ENCODE data around the gene GGA2. TPM values are rescaled to one million over a fixed set of nuclear protein-coding genes. Genes with fewer than 3 reads are reported as not detected.
A peak's percentile ranks its signal among the peaks of the same experiment; 100 is the strongest.
"Not testable (repeated sequence)": the region's sequence is repeated elsewhere in the genome, so short reads cannot be mapped to it uniquely, and the experiment has no call there.

Gene GGA2
- polyA plus RNA-seq, 1 donor, result 165 TPM

- DNase-seq, result no peak
Observed at GRCh38 chr16:23478566-23478965, 31.7 kb downstream of the GGA2 start.

DNA sequence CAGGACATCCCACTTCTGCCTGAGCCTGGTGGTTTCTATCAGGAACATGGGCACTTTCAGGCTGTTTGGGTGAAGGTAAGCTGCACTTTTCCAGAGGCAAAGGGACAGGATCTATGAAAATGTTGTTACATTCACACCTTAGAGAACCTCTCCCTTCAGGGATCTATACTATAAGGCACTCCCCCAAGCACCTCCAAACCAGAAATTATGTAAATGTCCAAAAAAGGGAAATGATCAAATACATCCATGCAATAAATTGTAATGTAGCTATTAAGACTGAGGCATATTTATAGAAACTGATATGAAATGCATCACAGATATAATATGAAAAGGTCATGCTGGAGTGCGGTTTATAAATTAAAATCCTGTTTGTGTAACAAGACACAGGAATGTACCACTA lies 34.0 kb downstream of the GGA2 start:
- no peak for DNase-seq

DNA sequence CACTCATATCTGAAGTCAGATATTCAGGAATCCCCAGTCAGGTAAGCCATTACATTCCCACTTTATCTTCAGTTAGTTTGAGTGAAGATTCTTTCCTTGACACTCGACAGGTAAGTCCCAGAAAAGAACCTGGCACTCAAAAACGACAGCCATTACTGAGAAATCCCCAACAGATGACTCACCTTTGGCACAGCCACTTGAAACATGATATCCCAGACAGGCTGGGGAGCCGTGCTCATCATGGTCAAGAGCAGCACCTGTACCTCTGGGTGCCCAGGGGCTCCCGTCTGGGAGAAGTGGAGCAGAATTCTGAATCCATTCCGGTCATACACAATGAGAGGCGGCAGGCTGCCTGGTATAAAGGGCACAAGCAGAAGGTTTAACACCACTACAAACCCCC lies 40.5 kb downstream of the GGA2 start:
- DNase-seq, result no peak

DNA sequence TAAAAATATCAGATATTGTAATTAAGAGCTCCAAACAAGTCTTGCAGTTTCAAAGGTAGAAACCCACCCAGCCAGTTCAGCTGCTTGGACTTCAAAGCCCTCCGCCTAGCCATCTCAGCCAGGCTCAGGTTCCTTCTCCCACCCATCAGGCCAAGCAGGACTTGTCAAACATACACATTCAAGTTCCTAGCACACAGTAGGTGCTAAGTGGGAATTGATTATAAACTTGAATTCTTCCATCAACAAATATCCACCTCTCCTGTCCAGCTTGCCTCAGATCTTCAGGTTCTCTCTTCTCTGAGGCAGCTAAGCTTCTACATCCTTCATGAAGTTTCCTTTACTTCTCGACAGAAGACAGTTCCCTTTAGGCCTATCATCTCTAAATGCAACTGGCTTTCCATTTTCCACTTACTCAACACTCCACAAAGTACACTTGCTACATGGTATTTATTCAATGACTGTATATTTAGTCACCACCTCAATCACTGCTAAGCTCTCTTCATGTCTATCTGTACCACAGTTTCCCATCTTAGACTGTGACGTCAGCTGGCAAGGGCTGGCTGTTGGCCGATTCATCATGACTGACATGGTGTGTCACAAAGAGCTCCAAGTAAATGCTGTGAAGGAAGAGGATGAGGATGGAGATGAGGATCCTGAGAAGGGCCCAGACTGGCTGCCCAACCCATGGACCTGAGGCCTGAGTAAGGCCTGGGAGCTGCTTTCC lies 44.0 kb downstream of the GGA2 start:
- no peak for DNase-seq

- DNase-seq, result no peak
Observed at GRCh38 chr16:23465179-23465578, 45.1 kb downstream of the GGA2 start.

- DNase-seq, result no peak
Observed at GRCh38 chr16:23464196-23464595, 46.1 kb downstream of the GGA2 start.

GRCh38 chr16:23462994-23463393 lies 47.3 kb downstream of the GGA2 start:
- not testable (repeated sequence) for DNase-seq

- DNase-seq, result no peak
Observed at GRCh38 chr16:23453338-23454052, 56.8 kb downstream of the GGA2 start.

GRCh38 chr16:23452572-23453337 lies 57.5 kb downstream of the GGA2 start, which contains the start of gene COG7:
Gene COG7, minus strand, starts transcription at chr16:23453189. Its CDS starts 195 bp downstream, at chr16:23452994.
- DNase-seq, result peak; percentile 87

DNA sequence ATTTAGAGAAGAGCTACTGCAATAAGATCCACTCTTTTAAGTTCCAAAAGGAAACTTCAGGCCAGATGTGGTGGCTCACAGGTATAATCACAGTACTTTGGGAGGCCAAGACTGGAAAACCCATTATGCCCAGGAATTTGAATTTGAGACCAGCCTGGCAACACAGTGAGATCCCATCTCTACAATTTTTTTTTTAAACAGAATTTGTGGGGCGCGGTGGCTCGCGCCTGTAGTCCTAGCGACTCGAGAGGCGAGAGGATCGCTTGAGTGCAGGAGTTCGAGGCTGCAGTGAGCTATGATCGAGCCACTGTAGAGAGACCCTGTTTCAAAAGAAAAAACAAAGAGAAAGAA lies 58.1 kb downstream of the GGA2 start:
- DNase-seq, result no peak

DNA sequence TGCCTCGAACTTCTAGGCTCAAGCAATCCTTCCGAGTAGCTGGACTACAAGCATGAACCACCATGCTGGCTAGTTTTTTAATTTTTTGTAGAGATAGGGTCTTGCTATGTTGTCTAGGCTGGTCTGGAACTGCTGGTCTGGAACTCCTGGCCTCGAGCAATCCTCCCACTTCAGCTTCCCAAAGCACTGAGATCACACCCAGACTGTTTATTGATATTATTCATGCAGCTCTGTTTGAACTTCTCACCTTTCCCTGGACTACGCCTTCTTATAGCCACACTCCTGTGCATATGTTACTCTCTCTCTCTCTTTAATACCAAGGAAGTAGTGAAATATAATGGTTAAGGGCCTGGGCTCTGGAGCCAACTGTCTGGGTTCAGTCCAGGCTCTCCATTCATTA lies 61.9 kb downstream of the GGA2 start:
- DNase-seq, result no peak

GRCh38 chr16:23437542-23437941 lies 72.8 kb downstream of the GGA2 start:
- not testable (repeated sequence) for DNase-seq

GRCh38 chr16:23436951-23437350 lies 73.3 kb downstream of the GGA2 start:
- DNase-seq, result no peak

GRCh38 chr16:23435500-23435899 lies 74.8 kb downstream of the GGA2 start:
- DNase-seq, result peak; percentile 30

DNA sequence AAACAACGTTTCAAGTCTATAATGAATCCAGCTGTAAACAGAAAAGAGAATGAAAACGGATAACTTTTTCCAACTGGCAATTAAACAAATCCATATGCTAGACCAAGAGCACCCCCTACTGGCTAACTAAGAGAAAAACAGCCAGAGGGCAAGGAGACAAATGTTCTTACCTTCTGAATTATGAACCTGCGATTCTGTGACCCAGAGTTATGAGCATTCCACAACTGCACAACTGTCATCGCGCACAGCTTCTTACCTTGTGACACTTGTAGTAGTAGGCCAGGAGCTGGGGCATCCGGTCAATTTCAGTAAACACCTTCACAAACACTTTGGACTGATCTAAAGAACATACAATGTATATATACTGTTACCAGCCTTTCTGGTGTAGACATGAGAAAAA lies 75.9 kb downstream of the GGA2 start:
- peak; percentile 73 for DNase-seq

DNA sequence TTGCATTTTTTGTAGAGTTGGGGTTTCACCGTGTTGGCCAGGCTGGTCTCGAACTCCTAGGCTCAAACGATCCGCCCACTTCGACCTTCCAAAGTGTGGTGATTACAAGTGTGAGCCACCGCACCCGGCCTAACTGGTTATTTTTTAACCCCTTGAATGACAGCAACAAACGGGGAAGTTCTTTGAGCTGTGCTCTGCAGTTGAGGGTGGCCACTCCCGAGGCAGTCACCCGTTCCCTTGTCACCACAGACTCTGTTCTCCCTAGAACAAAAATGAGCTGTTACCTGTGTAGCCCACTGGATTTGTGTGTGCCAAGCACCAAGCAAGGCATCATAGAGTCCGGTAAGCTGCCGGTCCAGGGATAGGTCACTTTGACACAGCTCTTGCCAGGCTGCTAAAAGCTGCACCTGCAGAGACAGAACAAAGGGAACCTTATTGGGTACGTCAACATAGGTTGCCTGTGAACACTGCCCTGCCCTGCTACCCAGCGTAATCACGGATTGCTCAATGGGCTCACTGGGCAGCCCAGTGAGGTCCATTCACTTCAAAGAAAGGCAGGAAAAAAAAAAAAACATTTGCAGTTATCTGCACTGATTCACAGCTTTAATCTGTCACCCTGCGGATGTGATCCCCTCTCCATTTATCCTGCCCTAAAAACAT lies 76.9 kb downstream of the GGA2 start:
- no peak for DNase-seq

GRCh38 chr16:23432176-23433128 lies 77.8 kb downstream of the GGA2 start:
- DNase-seq, result no peak

- DNase-seq, result no peak
Observed at GRCh38 chr16:23428351-23428750, 81.9 kb downstream of the GGA2 start.

GRCh38 chr16:23424292-23424958 lies 85.9 kb downstream of the GGA2 start:
- peak; percentile 27 for DNase-seq

GRCh38 chr16:23423496-23424049 lies 86.7 kb downstream of the GGA2 start:
- no peak for DNase-seq
